GM23248 (cell line): ENCODE measurements around the gene DOP1B. TPM values are rescaled to one million over a fixed set of nuclear protein-coding genes. Genes with fewer than 3 reads are reported as not detected.
"Not testable (repeated sequence)": the region's sequence is repeated elsewhere in the genome, so short reads cannot be mapped to it uniquely, and the experiment has no call there.

Experiments
- DNase-seq: peaks from one replicate; pipeline ENCODE4 v3.0.0-alpha.2; 2015
- H2AFZ ChIP-seq: fragments of 200-600 bp; sonication (generic); 2 replicates; pipeline ENCODE4 v1.6.1; 2016; ENCODE audit warnings: antibody characterized with exemption
- H3F3A ChIP-seq: fragments of 200-600 bp; sonication (generic); 2 replicates; pipeline ENCODE4 v1.6.1; 2016; ENCODE audit warnings: mild to moderate bottlenecking, antibody characterized with exemption, mixed run types; ENCODE audit not compliant: insufficient read depth
- H3K27ac ChIP-seq: fragments of 200-600 bp; sonication (generic); 2 replicates; pipeline ENCODE4 v1.5.1; 2016; ENCODE audit warnings: mild to moderate bottlenecking
- H3K27me3 ChIP-seq: fragments of 200-600 bp; sonication (generic); replicated peaks from 2 replicates; pipeline ENCODE4 v1.6.1; 2016; ENCODE audit warnings: mild to moderate bottlenecking; ENCODE audit not compliant: insufficient read depth
- H3K36me3 ChIP-seq: fragments of 200-600 bp; sonication (generic); 2 replicates; pipeline ENCODE4 v1.6.1; 2016; ENCODE audit warnings: low read depth, mild to moderate bottlenecking
- H3K4me1 ChIP-seq: fragments of 200-600 bp; sonication (generic); 2 replicates; pipeline ENCODE4 v1.6.1; 2016; ENCODE audit warnings: mild to moderate bottlenecking; ENCODE audit not compliant: insufficient read depth
- H3K4me2 ChIP-seq: fragments of 200-600 bp; sonication (generic); one replicate; pipeline ENCODE4 v1.6.1; 2016; ENCODE audit warnings: mild to moderate bottlenecking; ENCODE audit not compliant: unreplicated experiment
- H3K4me3 ChIP-seq: fragments of 200-600 bp; sonication (generic); 2 replicates; pipeline ENCODE4 v1.5.1; 2016; ENCODE audit warnings: mild to moderate bottlenecking
- H3K79me2 ChIP-seq: fragments of 200-600 bp; sonication (generic); 2 replicates; pipeline ENCODE4 v1.6.1; 2016; ENCODE audit warnings: mild to moderate bottlenecking; ENCODE audit not compliant: insufficient read depth
- H3K9ac ChIP-seq: fragments of 200-600 bp; sonication (generic); 2 replicates; pipeline ENCODE4 v1.6.1; 2016; ENCODE audit warnings: mild to moderate bottlenecking
- H3K9me2 ChIP-seq: fragments of 200-600 bp; sonication (generic); 2 replicates; pipeline ENCODE4 v1.6.1; 2016; ENCODE audit warnings: mixed run types, mild to moderate bottlenecking, moderate library complexity; ENCODE audit not compliant: insufficient read depth
- H3K9me3 ChIP-seq: fragments of 200-600 bp; sonication (generic); one replicate; pipeline ENCODE4 v1.6.1; 2017; ENCODE audit warnings: low read depth
- H4K20me1 ChIP-seq: fragments of 200-600 bp; sonication (generic); 2 replicates; pipeline ENCODE4 v1.6.0; 2016; ENCODE audit not compliant: insufficient read depth
- EZH2 ChIP-seq: fragments of 200-600 bp; sonication (generic); IDR thresholded peaks from 2 replicates; pipeline ENCODE4 v1.6.1; 2018; ENCODE audit warnings: antibody characterized with exemption, mild to moderate bottlenecking; ENCODE audit not compliant: insufficient read depth, poor library complexity, severe bottlenecking
- EZH2phosphoT487 ChIP-seq: fragments of 200-600 bp; sonication (generic); IDR thresholded peaks from 2 replicates; pipeline ENCODE4 v1.6.1; 2018; ENCODE audit warnings: antibody characterized with exemption, moderate library complexity, mild to moderate bottlenecking, low read depth; ENCODE audit not compliant: insufficient read depth
- WGBS, 2 experiments: methylation state at CpG; one replicate each; pipeline ENCODE4 v1.1.6; 2015 to 2017; ENCODE audit warnings: low lambda C conversion rate in 2 of 2, low coverage in 1 of 2; ENCODE audit errors: missing lambda C conversion rate in 2 of 2; 5-methylcytosine and 5-hydroxymethylcytosine counted together
- in situ Hi-C: fragments of 300-500 bp; cut with MboI; formaldehyde crosslinking; loops from 2 replicates; pipeline ENCODE4 v1.15.0; 2020
- polyA plus RNA-seq: library from polyadenylated mRNA; unstranded; fragments of >200 nt; fragmentation: Nextera tagmentation; extraction: Ambion mirVana; gene quantifications from 2 replicates; pipeline ENCODE4 v1.2.1, GENCODE V29; 2016
- total RNA-seq: library from RNA; depleted of rRNA; stranded (reverse); fragments of >200 nt; shearing (Covaris generic); gene quantifications from 2 replicates; pipeline ENCODE4 v1.2.3, GENCODE V29; 2014

Gene DOP1B
- total and polyA plus RNA-seq, 2 experiments from 2014 or later: 5.4 to 12.3 TPM

GRCh38 chr21:36199021-36199420 is 42.4 kb downstream of the DOP1B start:
- H3F3A ChIP-seq: peaks cover 20% of the 10 kb centered on the region
- no peak overlapping the region for H3K27ac ChIP-seq
- H4K20me1 ChIP-seq: no peaks in the 10 kb centered on the region
- TF ChIP-seq EZH2phosphoT487 (no peak), EZH2 (no peak)
- no peaks in the 10 kb centered on the region for H3K9me2 ChIP-seq
- no peaks in the 10 kb centered on the region for H3K27me3 ChIP-seq
- H3K4me1 ChIP-seq: peaks cover 21% of the 10 kb centered on the region
- in situ Hi-C loops: no loop called here
- no peak overlapping the region for H3K4me3 ChIP-seq
- H3K9me3 ChIP-seq: no peaks in the 10 kb centered on the region
- WGBS, 2 experiments: 95 to 99% methylated on average over 9 of the region's 9 CpGs
- DNase-seq: no peak
- no peaks in the 10 kb centered on the region for H3K36me3 ChIP-seq
- no peak overlapping the region for H3K4me2 ChIP-seq
- no peak overlapping the region for H2AFZ ChIP-seq
- no peak overlapping the region for H3K9ac ChIP-seq
- no peaks in the 10 kb centered on the region for H3K79me2 ChIP-seq

GRCh38 chr21:36199575-36199974 is 43.0 kb downstream of the DOP1B start:
- WGBS, 2 experiments: 95 to 97% methylated on average over 5 of the region's 5 CpGs
- H3K4me3 ChIP-seq, H4K20me1 ChIP-seq, H3K36me3 ChIP-seq, DNase-seq, H3K4me2 ChIP-seq, H3K9me3 ChIP-seq, H3K79me2 ChIP-seq, H3K27me3 ChIP-seq, H3K9me2 ChIP-seq, H3K27ac ChIP-seq, H2AFZ ChIP-seq, H3K9ac ChIP-seq, in situ Hi-C loops: not testable (repeated sequence)
- Histone ChIP-seq H3F3A (peaks cover 25% of the 10 kb centered on the region), H3K4me1 (peaks cover 25% of the 10 kb centered on the region)

GRCh38 chr21:36200081-36200561 is 43.5 kb downstream of the DOP1B start:
- no peaks in the 10 kb centered on the region for H3K9me2 ChIP-seq
- H3K9ac ChIP-seq: no peak overlapping the region
- no peak overlapping the region for H3K27ac ChIP-seq
- no peak overlapping the region for H3K4me2 ChIP-seq
- no peak for DNase-seq
- H3K27me3 ChIP-seq: no peaks in the 10 kb centered on the region
- WGBS, 2 experiments: 94 to 95% methylated on average over 19 to 23 of the region's 23 CpGs
- peaks cover 25% of the 10 kb centered on the region for H3K4me1 ChIP-seq
- no peaks in the 10 kb centered on the region for H4K20me1 ChIP-seq
- H3K4me3 ChIP-seq: no peak overlapping the region
- H3K36me3 ChIP-seq: no peaks in the 10 kb centered on the region
- peaks cover 25% of the 10 kb centered on the region for H3F3A ChIP-seq
- no peaks in the 10 kb centered on the region for H3K9me3 ChIP-seq
- no peak overlapping the region for H2AFZ ChIP-seq
- in situ Hi-C loops: no loop called here
- TF ChIP-seq EZH2phosphoT487 (no peak), EZH2 (no peak)
- H3K79me2 ChIP-seq: no peaks in the 10 kb centered on the region

- Histone ChIP-seq H3F3A (peaks cover 25% of the 10 kb centered on the region), H4K20me1 (no peaks in the 10 kb centered on the region), H2AFZ (no peak overlapping the region), H3K9me3 (no peaks in the 10 kb centered on the region), H3K9ac (peak overlapping the region; percentile 18; the same call in 1 of the 2 replicates), H3K36me3 (no peaks in the 10 kb centered on the region), H3K4me2 (peak overlapping the region; percentile 83), H3K27me3 (no peaks in the 10 kb centered on the region), H3K27ac (peak overlapping the region; percentile 69), H3K4me1 (peaks cover 34% of the 10 kb centered on the region), H3K79me2 (no peaks in the 10 kb centered on the region), H3K9me2 (no peaks in the 10 kb centered on the region), H3K4me3 (no peak overlapping the region)
- peak; percentile 71 for DNase-seq
- WGBS, 2 experiments: 89% methylated on average over 10 of the region's 10 CpGs
- no peak for TF ChIP-seq EZH2phosphoT487
- no peak for TF ChIP-seq EZH2
- in situ Hi-C loops: no loop called here
Measured at GRCh38 chr21:36202726-36203602, 46.3 kb downstream of the DOP1B start.
